Measurements from ENCODE around the gene FLCN.

- TF ChIP-seq CTCF (IDR thresholded peaks at IDR 0.05) (no peak), POLR2A (IDR thresholded peaks at IDR 0.05) (no peak), POLR2AphosphoS5 (IDR thresholded peaks at IDR 0.05) (no peak)
Measured at GRCh38 chr17:17207998-17208397, 29.0 kb downstream of the FLCN start.

Data from prostate gland (tissue), 2 donors.